Lung (tissue), 12 donors: ENCODE results near the gene VLDLR. TPM values are rescaled to one million over a fixed set of nuclear protein-coding genes. Genes with fewer than 3 reads are reported as not detected.

ENCODE experiments used
- ATAC-seq: fragments of 200-7000 bp; cut with Tn5 transposase; one replicate; pipeline ENCODE4 v1.9.1; 2020; ENCODE audit warnings: moderate number of reproducible peaks; ENCODE audit not compliant: insufficient read depth, low FRiP score
- DNase-seq, 3 donors: peaks; one replicate each; pipeline ENCODE4 v3.0.0-alpha.2; 2013 to 2017
- H3K27ac ChIP-seq, 2 donors: one replicate each; pipeline ENCODE4 v1.5.1; 2013; ENCODE audit warnings: mild to moderate bottlenecking in 2 of 2, moderate library complexity in 2 of 2, control low read depth in 1 of 2, inconsistent platforms in 1 of 2, low read depth in 1 of 2, low read length in 1 of 2
- H3K27me3 ChIP-seq, 3 donors: one replicate each; pipeline ENCODE4 v1.5.1; 2013; ENCODE audit warnings: low read length in 2 of 3; ENCODE audit not compliant: control insufficient read depth in 3 of 3, insufficient read depth in 3 of 3
- H3K36me3 ChIP-seq, 4 donors: one replicate each; pipeline ENCODE4 v1.5.1; 2013; ENCODE audit warnings: low read length in 4 of 4, mild to moderate bottlenecking in 1 of 4, moderate library complexity in 1 of 4; ENCODE audit not compliant: control insufficient read depth in 4 of 4, insufficient read depth in 4 of 4
- H3K4me1 ChIP-seq, 5 donors: one replicate each; pipeline ENCODE4 v1.5.1; 2013; ENCODE audit warnings: low read length in 5 of 5, mild to moderate bottlenecking in 2 of 5, moderate library complexity in 1 of 5; ENCODE audit not compliant: control insufficient read depth in 5 of 5, insufficient read depth in 5 of 5
- H3K4me3 ChIP-seq: one replicate; pipeline ENCODE4 v1.5.1; 2013; ENCODE audit warnings: mild to moderate bottlenecking, control low read depth, moderate library complexity
- H3K9ac ChIP-seq, 2 donors: one replicate each; pipeline ENCODE4 v1.5.1; 2013; ENCODE audit warnings: low read length in 2 of 2, control low read depth in 1 of 2; ENCODE audit not compliant: insufficient read depth in 1 of 2
- H3K9me3 ChIP-seq, 4 donors: one replicate each; pipeline ENCODE4 v1.5.1; 2013; ENCODE audit warnings: low read length in 3 of 4, mild to moderate bottlenecking in 1 of 4, moderate library complexity in 1 of 4; ENCODE audit not compliant: control insufficient read depth in 4 of 4, insufficient read depth in 3 of 4
- WGBS, 2 donors: extraction: QIAGEN DNeasy Blood & Tissue Kit; methylation state at CpG; one replicate each; pipeline ENCODE4 v1.1.7; 2013; 5-methylcytosine and 5-hydroxymethylcytosine counted together
- polyA plus RNA-seq, 2 donors: library from polyadenylated mRNA; stranded (reverse); fragments of 200-250 nt; gene quantifications; one replicate each; pipeline ENCODE4 v1.2.1, GENCODE V29; 2013
- total RNA-seq, 2 donors: library from RNA; depleted of rRNA in 1 of 2; stranded (reverse); fragments of >200 nt in 1 of 2; gene quantifications; one replicate each; pipeline ENCODE4 v1.2.1, GENCODE V29; 2014 to 2021
- TF ChIP-seq, protein P1 (sequence below): IDR thresholded peaks from 2 replicates; pipeline ENCODE4 v1.5.1; 2012; ENCODE audit warnings: mild to moderate bottlenecking; ENCODE audit errors: control extremely low read depth, extremely low read depth
- donor health status: control.
- donor health status: control.
- donor health status: Bipolar disorder and iron deficiency.
- donor health status: healthy.
- donor health status: DM: yes; HTN: yes; CAD: no.

The VLDLR gene
- total and polyA plus RNA-seq, 4 donors: 5.7 to 32.3 (median 14.6) TPM

DNA sequence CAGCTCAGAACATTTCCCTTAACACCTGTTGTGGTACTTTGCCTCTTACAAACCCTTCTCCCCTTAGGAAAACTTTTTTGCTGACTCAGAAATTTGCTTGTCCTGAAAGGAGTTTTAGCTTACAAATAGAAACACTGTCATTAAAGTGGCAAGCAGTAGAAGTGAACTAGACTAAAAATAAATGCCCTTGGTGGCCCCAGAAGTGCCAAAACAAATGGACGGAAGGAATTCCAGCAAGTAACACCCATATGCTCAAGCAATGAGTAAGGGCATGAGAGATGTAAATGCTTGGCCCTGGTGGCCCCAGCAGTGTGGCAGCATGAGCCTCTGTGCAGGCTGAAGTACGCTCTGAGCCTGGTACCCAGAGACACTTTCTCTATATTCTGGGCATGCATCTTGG is 8.6 kb downstream of the VLDLR start:
- H3K27ac ChIP-seq: peak overlapping the region in 1 of 2 donors; percentile 82
- no peak for DNase-seq
- no peaks in the 10 kb centered on the region for H3K36me3 ChIP-seq
- peaks cover 6 to 47% (median 18%) of the 10 kb centered on the region in 5 donors for H3K4me1 ChIP-seq
- TF ChIP-seq, protein P1, sequence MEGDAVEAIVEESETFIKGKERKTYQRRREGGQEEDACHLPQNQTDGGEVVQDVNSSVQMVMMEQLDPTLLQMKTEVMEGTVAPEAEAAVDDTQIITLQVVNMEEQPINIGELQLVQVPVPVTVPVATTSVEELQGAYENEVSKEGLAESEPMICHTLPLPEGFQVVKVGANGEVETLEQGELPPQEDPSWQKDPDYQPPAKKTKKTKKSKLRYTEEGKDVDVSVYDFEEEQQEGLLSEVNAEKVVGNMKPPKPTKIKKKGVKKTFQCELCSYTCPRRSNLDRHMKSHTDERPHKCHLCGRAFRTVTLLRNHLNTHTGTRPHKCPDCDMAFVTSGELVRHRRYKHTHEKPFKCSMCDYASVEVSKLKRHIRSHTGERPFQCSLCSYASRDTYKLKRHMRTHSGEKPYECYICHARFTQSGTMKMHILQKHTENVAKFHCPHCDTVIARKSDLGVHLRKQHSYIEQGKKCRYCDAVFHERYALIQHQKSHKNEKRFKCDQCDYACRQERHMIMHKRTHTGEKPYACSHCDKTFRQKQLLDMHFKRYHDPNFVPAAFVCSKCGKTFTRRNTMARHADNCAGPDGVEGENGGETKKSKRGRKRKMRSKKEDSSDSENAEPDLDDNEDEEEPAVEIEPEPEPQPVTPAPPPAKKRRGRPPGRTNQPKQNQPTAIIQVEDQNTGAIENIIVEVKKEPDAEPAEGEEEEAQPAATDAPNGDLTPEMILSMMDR: no peak
- 72 to 87% methylated on average over 2 of the region's 2 CpGs for WGBS, 2 donors
- H3K9me3 ChIP-seq: no peaks in the 10 kb centered on the region
- H3K27me3 ChIP-seq: no peaks in the 10 kb centered on the region
- ATAC-seq: no peak
- no peak overlapping the region for H3K4me3 ChIP-seq
- H3K9ac ChIP-seq: no peak overlapping the region

DNA sequence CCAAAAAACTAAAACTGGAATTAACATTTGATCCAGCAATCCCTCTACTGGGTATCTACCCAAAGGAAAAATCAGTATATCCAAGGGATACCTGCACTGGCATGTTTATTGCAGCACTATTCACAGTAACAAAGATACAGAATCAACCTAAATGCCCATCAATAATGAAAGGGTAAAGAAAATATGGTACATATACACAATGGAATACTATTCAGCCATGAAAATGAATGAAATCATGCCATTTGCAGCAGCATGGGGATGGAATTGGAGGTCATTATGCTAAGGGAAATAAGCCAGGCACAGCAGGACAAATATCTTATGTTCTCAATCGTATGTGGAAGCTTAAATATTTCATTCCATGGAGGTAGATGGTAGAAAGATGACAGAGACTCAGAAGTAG is 9.7 kb downstream of the VLDLR start:
- 87 to 93% methylated on average over 1 of the region's 1 CpG for WGBS, 2 donors
- Histone ChIP-seq H3K9me3 (no peaks in the 10 kb centered on the region), H3K27me3 (no peaks in the 10 kb centered on the region), H3K4me1 (peaks cover 6 to 45% (median 18%) of the 10 kb centered on the region in 5 donors), H3K9ac (no peak overlapping the region), H3K4me3 (no peak overlapping the region), H3K36me3 (peaks cover 0 to 7% (median 4%) of the 10 kb centered on the region in 4 donors), H3K27ac (no peak overlapping the region)
- no peak for ATAC-seq
- no peak for DNase-seq
- TF ChIP-seq, protein P1: no peak

DNA sequence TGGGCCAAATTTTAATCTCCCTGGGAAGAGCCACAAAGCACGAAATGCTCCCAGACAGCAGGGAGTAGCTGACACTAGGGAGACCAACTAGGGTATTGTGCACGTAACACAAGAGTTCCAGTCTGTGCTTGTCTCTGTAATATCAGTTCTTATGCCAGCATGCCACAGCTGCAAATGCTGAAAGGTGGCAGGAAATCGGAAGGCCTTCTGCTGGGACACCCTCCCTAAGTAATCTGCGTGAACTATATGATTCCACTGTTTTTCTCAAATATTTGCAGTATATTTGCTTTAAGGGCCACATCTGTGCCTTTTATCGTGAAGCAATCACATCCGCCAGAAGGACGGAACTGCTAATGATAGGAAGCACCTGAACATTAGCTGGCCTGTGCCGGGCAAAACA is 12.6 kb downstream of the VLDLR start:
- ATAC-seq (no peak), DNase-seq (peak; percentile 41 to 77 (median 74))
- Histone ChIP-seq H3K27ac (peak overlapping the region in 1 of 2 donors; percentile 49), H3K36me3 (peaks cover 0 to 16% (median 10%) of the 10 kb centered on the region in 4 donors), H3K4me3 (no peak overlapping the region), H3K9ac (peak overlapping the region in 1 of 2 donors; percentile 47), H3K27me3 (no peaks in the 10 kb centered on the region), H3K4me1 (peaks cover 6 to 42% (median 20%) of the 10 kb centered on the region in 5 donors), H3K9me3 (no peaks in the 10 kb centered on the region)
- 61 to 62% methylated on average over 8 of the region's 8 CpGs for WGBS, 2 donors
- TF ChIP-seq, protein P1: no peak

DNA sequence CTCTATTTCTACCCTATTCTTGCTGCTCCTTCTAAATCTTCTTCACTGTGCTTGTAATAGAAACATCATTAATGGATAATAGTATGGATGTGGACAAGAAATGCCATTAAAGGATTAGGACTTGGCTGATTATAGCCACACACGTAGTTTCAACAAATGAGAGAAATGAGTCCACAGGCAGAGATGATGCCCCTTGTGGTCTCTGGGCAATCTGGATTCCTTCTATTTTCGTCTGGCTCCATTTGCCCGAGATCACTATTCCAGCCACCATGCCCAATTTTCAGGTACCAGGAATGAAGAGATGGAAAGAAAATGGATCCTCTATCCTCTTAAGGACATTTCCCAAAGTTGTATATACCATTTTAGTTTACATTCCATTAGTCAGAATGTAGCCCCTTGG is 13.2 kb downstream of the VLDLR start:
- WGBS, 2 donors: 88 to 91% methylated on average over 3 of the region's 3 CpGs
- Histone ChIP-seq H3K4me3 (no peak overlapping the region), H3K27me3 (no peaks in the 10 kb centered on the region), H3K9ac (peak overlapping the region in 1 of 2 donors; percentile 47), H3K9me3 (no peaks in the 10 kb centered on the region), H3K27ac (no peak overlapping the region), H3K36me3 (peaks cover 0 to 23% (median 13%) of the 10 kb centered on the region in 4 donors), H3K4me1 (peaks cover 4 to 36% (median 20%) of the 10 kb centered on the region in 5 donors)
- DNase-seq: no peak
- no peak for ATAC-seq
- TF ChIP-seq, protein P1: no peak
